A673 (cell line): ENCODE results near the gene IL23A. TPM values are rescaled to one million over a fixed set of nuclear protein-coding genes. Genes with fewer than 3 reads are reported as not detected.

Experiments
- BruUV-seq: library from RNA; stranded (reverse); fragments of 400-500 nt; replicated peaks from 2 replicates; lab custom pipeline; 2021; lab: Mats Ljungman, UMichigan
- CTCF ChIA-PET: fragments of 300-600 bp; sonication (Branson Sonifier 250); formaldehyde crosslinking; loops from one replicate; lab custom pipeline; 2022; ENCODE audit warnings: antibody characterized with exemption; lab: Charles Lee
- POLR2A ChIA-PET: fragments of 300-600 bp; sonication (Branson Sonifier 250); formaldehyde crosslinking; loops from one replicate; lab custom pipeline; 2022; ENCODE audit warnings: antibody characterized with exemption; ENCODE audit not compliant: low non-redundant PET; lab: Charles Lee
- DNase-seq: peaks from one replicate; pipeline ENCODE4 v3.0.0-alpha.2; 2015; ENCODE audit warnings: low spot score
- H3K27ac ChIP-seq: fragments of 200-600 bp; sonication (generic); 2 replicates; pipeline ENCODE4 v1.5.1; 2016; ENCODE audit warnings: mixed run types, low read depth, mild to moderate bottlenecking, mixed read lengths, antibody characterized with exemption, low read length; ENCODE audit not compliant: poor library complexity, severe bottlenecking
- H3K27me3 ChIP-seq: fragments of 200-600 bp; sonication (generic); replicated peaks from 2 replicates; pipeline ENCODE4 v1.6.1; 2017; ENCODE audit warnings: mixed run types, low read depth, mild to moderate bottlenecking, mixed read lengths, antibody characterized with exemption, low read length; ENCODE audit not compliant: insufficient read depth, poor library complexity
- H3K36me3 ChIP-seq: fragments of 200-600 bp; sonication (generic); 2 replicates; pipeline ENCODE4 v1.6.1; 2016; ENCODE audit warnings: mixed run types, mild to moderate bottlenecking, mixed read lengths, antibody characterized with exemption, low read length; ENCODE audit not compliant: insufficient read depth, poor library complexity, severe bottlenecking
- H3K4me1 ChIP-seq: fragments of 200-600 bp; sonication (generic); 2 replicates; pipeline ENCODE4 v1.6.1; 2017; ENCODE audit warnings: mixed run types, mild to moderate bottlenecking, mixed read lengths, antibody characterized with exemption, low read length; ENCODE audit not compliant: insufficient read depth, poor library complexity, severe bottlenecking
- H3K4me3 ChIP-seq: fragments of 200-600 bp; sonication (generic); 2 replicates; pipeline ENCODE4 v1.5.1; 2016; ENCODE audit warnings: low read depth, mixed run types, mild to moderate bottlenecking, mixed read lengths, low read length; ENCODE audit not compliant: poor library complexity, severe bottlenecking
- H3K9me3 ChIP-seq: fragments of 200-600 bp; sonication (generic); 2 replicates; pipeline ENCODE4 v1.6.1; 2016; ENCODE audit warnings: mixed run types, low read depth, mild to moderate bottlenecking, mixed read lengths, antibody characterized with exemption, low read length; ENCODE audit not compliant: poor library complexity, severe bottlenecking
- EZH2 ChIP-seq: fragments of 200-600 bp; sonication (generic); IDR thresholded peaks from 2 replicates; pipeline ENCODE4 v1.6.1; 2017; ENCODE audit warnings: borderline replicate concordance, low read depth, mild to moderate bottlenecking, mixed read lengths, antibody characterized with exemption, low read length; ENCODE audit not compliant: poor library complexity, severe bottlenecking
- intact Hi-C: fragments of 100-400 bp; cut with micrococcal nuclease; formaldehyde crosslinking; loops from one replicate; pipeline ENCODE4 v1.10.0; 2022; ENCODE audit not compliant: unreplicated experiment
- total RNA-seq: library from RNA; stranded (reverse); gene quantifications from 2 replicates; pipeline ENCODE4 v1.2.3, GENCODE V29; 2021
- TF ChIP-seq, protein P1 (sequence below): fragments of 300-800, 200-600 bp; sonication (generic); conservative IDR thresholded peaks from 2 replicates; pipeline ENCODE4 v1.5.1; 2017; ENCODE audit warnings: low read depth, mild to moderate bottlenecking, antibody characterized with exemption, low read length, moderate library complexity, mixed read lengths

IL23A gene
- total RNA-seq, 1 experiment from 2014 or later = not detected

DNA sequence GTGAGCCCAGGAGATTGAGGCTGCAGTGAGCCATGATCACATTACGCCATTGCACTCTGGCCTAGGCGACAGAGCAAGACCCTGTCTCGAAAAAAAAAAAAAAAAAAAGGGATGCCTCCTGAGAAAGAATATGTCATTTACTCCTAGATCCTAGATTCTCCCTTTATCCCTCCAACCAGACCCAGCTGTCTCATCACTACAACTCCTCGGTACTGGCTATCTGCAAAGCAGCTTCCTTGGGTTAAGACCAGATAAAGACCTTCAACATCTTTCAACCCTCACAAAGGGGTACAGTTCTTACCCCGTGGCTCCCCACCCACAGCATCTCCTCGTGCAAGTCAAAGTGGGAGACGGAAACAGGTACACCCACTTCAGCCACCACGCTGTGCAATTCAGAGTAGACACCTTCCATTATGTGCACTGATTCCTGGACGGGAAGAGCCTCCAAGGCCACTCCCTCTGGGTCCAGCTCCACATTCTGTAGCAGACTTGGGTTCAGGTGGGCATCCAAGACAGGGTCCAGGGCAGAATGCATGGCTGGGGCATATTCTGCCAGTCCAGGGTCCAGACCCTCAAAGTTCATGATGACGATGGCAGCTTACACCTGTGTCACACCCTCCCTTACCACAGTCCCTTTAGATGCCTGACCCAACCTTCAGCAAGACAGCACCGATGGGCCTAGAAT is 6.0 kb upstream of the IL23A start:
- DNase-seq = no peak
- Histone ChIP-seq H3K4me1 (peaks cover 7% of the 10 kb centered on the region), H3K27me3 (no peaks in the 10 kb centered on the region), H3K27ac (peak overlapping the region; percentile 94), H3K9me3 (no peaks in the 10 kb centered on the region), H3K4me3 (peak overlapping the region; percentile 68), H3K36me3 (no peaks in the 10 kb centered on the region)
- BruUV-seq = no TSS peak
- ChIA-PET POLR2A (no interaction called here), CTCF (no interaction called here)
- intact Hi-C loops = no loop called here
- TF ChIP-seq, protein P1, sequence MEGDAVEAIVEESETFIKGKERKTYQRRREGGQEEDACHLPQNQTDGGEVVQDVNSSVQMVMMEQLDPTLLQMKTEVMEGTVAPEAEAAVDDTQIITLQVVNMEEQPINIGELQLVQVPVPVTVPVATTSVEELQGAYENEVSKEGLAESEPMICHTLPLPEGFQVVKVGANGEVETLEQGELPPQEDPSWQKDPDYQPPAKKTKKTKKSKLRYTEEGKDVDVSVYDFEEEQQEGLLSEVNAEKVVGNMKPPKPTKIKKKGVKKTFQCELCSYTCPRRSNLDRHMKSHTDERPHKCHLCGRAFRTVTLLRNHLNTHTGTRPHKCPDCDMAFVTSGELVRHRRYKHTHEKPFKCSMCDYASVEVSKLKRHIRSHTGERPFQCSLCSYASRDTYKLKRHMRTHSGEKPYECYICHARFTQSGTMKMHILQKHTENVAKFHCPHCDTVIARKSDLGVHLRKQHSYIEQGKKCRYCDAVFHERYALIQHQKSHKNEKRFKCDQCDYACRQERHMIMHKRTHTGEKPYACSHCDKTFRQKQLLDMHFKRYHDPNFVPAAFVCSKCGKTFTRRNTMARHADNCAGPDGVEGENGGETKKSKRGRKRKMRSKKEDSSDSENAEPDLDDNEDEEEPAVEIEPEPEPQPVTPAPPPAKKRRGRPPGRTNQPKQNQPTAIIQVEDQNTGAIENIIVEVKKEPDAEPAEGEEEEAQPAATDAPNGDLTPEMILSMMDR = no peak
- no peak for TF ChIP-seq EZH2

DNA sequence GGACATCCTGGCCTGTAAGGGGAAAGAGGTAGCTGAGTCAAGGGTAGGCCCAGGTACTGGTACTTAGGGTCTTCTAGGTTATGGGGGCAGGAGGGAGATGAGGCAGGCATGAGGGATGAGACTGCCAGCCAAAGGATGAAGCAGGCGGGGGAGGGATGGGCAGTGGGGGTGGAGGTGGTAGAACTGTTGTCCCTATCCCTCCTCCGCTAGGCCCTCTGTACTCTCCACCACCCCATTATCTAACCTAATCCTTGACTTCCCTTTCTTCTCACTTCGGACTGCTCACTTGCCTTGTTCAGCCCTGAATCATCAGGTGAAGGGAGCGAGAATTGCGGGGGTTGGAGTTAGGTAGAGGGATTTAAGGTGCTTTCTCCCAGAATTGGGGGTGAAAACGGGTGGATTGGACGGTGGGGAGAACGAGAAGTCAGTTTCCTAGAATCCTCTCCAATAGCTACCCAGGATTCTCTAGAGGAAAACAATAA is 5.4 kb upstream of the IL23A start:
- Histone ChIP-seq H3K27me3 (no peaks in the 10 kb centered on the region), H3K36me3 (no peaks in the 10 kb centered on the region), H3K9me3 (no peaks in the 10 kb centered on the region), H3K27ac (peak overlapping the region; percentile 94), H3K4me3 (peak overlapping the region; percentile 68), H3K4me1 (peaks cover 7% of the 10 kb centered on the region)
- intact Hi-C loops = no loop called here
- no peak for DNase-seq
- ChIA-PET CTCF (interaction anchor here (0.6 kb wide), 1 partner anchor 35 kb away, joined by 3 read pairs; no protein-coding TSS in a partner anchor), POLR2A (no interaction called here)
- BruUV-seq = TSS peak; percentile 79
- no peak for TF ChIP-seq EZH2
- TF ChIP-seq, protein P1 = no peak

DNA sequence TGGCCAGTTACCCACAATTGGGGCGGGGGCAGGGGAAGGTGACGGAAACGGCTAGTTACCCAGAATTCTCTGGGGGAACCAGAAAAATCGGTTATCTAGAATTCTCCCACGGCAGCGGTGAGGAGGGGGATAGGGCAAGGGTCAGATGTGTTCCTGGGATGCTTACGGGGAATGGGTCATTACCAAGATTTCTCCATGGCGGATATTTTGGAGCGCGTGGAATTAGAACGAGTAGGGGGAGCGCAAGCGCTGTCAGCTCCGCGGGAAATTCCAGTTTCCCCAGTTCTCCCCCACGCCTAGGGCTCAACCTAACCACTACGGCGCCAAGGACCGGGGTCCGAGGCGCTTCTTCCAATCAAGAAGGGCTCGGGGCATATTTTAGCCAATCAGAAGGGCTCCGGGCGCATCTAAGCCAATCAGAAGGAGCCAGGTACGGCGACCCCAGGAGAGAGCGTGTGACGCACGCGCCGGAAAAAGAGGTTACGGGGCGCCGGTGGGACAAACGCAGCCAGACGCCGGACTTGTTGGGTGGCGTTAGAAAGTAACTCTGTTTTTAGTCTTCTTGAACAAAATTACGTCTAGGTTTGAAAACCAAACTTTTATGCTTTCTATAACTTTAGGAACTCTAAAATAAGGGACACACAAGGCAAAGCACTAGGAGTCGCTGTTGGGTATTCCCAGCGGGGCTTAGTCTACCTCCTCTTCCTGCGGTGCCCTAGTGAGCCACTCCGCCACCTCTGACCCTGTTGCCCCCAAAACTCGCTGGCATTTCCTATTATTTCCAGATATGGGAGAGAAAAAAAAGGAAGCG is 4.8 kb upstream of the IL23A start, which contains the start of gene PAN2:
PAN2 (minus strand) TSS at position 322 of the 811 bp plus-strand sequence. CDS start 906 bp downstream, outside the sequence.
- intact Hi-C loops = no loop called here
- no TSS peak for BruUV-seq

More for the DNA sequence above, 4.8 kb upstream of the IL23A start, which contains the start of gene PAN2:
- no peaks in the 10 kb centered on the region for H3K27me3 ChIP-seq
- CTCF ChIA-PET = interaction anchor here (0.6 kb wide), 1 partner anchor 34 kb away, joined by 3 read pairs; no protein-coding TSS in a partner anchor
- TF ChIP-seq EZH2 = no peak
- TF ChIP-seq, protein P1 = peak; percentile 72
- H3K36me3 ChIP-seq = no peaks in the 10 kb centered on the region
- POLR2A ChIA-PET = no interaction called here
- H3K27ac ChIP-seq = peak within 1 kb of the TSS; percentile 94
- peak; percentile 99 for DNase-seq
- no peaks in the 10 kb centered on the region for H3K9me3 ChIP-seq
- H3K4me1 ChIP-seq = peaks cover 7% of the 10 kb centered on the region
- H3K4me3 ChIP-seq = peak within 1 kb of the TSS; percentile 68
